SK-N-SH treated with all-trans-retinoic acid at 6 μM for 48 hours (cell line): ENCODE results near the gene DIAPH3.

Source experiments
- ATAC-seq: fragments of 200-7000 bp; cut with Tn5 transposase; 3 replicates; pipeline ENCODE4 v1.9.1; 2020; ENCODE audit warnings: mild to moderate bottlenecking, moderate library complexity
- ARNTL ChIP-seq: fragments of 450-650 bp; formaldehyde crosslinking; IDR thresholded peaks from 2 replicates; pipeline ENCODE4 v1.5.0; 2020; ENCODE audit warnings: low read depth, mild to moderate bottlenecking, moderate library complexity, borderline replicate concordance
- BACH2 ChIP-seq: fragments of 250-450 bp; sonication (Bioruptor Pico); IDR thresholded peaks from 2 replicates; pipeline ENCODE4 v1.9.0; 2021; ENCODE audit warnings: mild to moderate bottlenecking, borderline replicate concordance
- CSDC2 ChIP-seq: fragments of 250-450 bp; sonication (Bioruptor Pico); IDR thresholded peaks from 2 replicates; pipeline ENCODE4 v1.5.0; 2020; ENCODE audit warnings: mild to moderate bottlenecking, moderate library complexity
- ESRRG ChIP-seq: fragments of 250-450 bp; sonication (Bioruptor Pico); IDR thresholded peaks from 2 replicates; pipeline ENCODE4 v1.6.1; 2021; ENCODE audit warnings: mild to moderate bottlenecking
- GLIS3 ChIP-seq: fragments of 250-450 bp; sonication (Bioruptor Pico); IDR thresholded peaks from 2 replicates; pipeline ENCODE4 v1.5.0; 2020; ENCODE audit warnings: mild to moderate bottlenecking, moderate library complexity
- ISL1 ChIP-seq: fragments of 250-450 bp; sonication (Bioruptor Pico); IDR thresholded peaks from 2 replicates; pipeline ENCODE4 v2.1.2; 2022; ENCODE audit warnings: mild to moderate bottlenecking, moderate library complexity
- OSR1 ChIP-seq: fragments of 250-450 bp; sonication (Bioruptor Pico); IDR thresholded peaks from 2 replicates; pipeline ENCODE4 v1.8.0; 2022; ENCODE audit warnings: moderate library complexity, mild to moderate bottlenecking, inconsistent platforms
- PPARA ChIP-seq: fragments of 250-450 bp; sonication (Bioruptor Pico); IDR thresholded peaks from 2 replicates; pipeline ENCODE4 v1.5.0; 2020; ENCODE audit warnings: mild to moderate bottlenecking, borderline replicate concordance
- RARB ChIP-seq: fragments of 250-450 bp; sonication (Bioruptor Pico); IDR thresholded peaks from 2 replicates; pipeline ENCODE4 v1.8.0; 2021; ENCODE audit warnings: mild to moderate bottlenecking, moderate library complexity
- SNAI2 ChIP-seq: fragments of 250-450 bp; sonication (Bioruptor Pico); IDR thresholded peaks from 2 replicates; pipeline ENCODE4 v1.5.0; 2020; ENCODE audit warnings: mild to moderate bottlenecking, moderate library complexity
- TCF4 ChIP-seq: fragments of 250-450 bp; sonication (Bioruptor Pico); IDR thresholded peaks from 2 replicates; pipeline ENCODE4 v1.8.0; 2021; ENCODE audit warnings: mild to moderate bottlenecking, moderate library complexity, borderline replicate concordance
- TOX ChIP-seq: fragments of 250-450 bp; sonication (Bioruptor Pico); IDR thresholded peaks from 2 replicates; pipeline ENCODE4 v1.8.0; 2021; ENCODE audit warnings: mild to moderate bottlenecking, moderate library complexity, borderline replicate concordance
- TSHZ2 ChIP-seq: fragments of 250-450 bp; sonication (Bioruptor Pico); IDR thresholded peaks from 2 replicates; pipeline ENCODE4 v1.5.0; 2020; ENCODE audit warnings: mild to moderate bottlenecking, moderate library complexity
- ZC3H10 ChIP-seq: fragments of 250-450 bp; sonication (Bioruptor Pico); IDR thresholded peaks from 2 replicates; pipeline ENCODE4 v1.5.1; 2021; ENCODE audit warnings: mild to moderate bottlenecking, moderate library complexity
- ZFP3 ChIP-seq: fragments of 250-450 bp; sonication (Bioruptor Pico); IDR thresholded peaks from 2 replicates; pipeline ENCODE4 v1.5.0; 2020; ENCODE audit warnings: mild to moderate bottlenecking, moderate library complexity
- ZFP30 ChIP-seq: fragments of 450-650 bp; formaldehyde crosslinking; IDR thresholded peaks from 2 replicates; pipeline ENCODE4 v1.5.0; 2022; ENCODE audit warnings: mild to moderate bottlenecking, moderate library complexity
- ZNF565 ChIP-seq: fragments of 450-650 bp; formaldehyde crosslinking; conservative IDR thresholded peaks from 2 replicates; pipeline ENCODE4 v1.5.0; 2020; ENCODE audit warnings: low read depth, mild to moderate bottlenecking, moderate library complexity
- ZNF70 ChIP-seq: fragments of 450-650 bp; formaldehyde crosslinking; IDR thresholded peaks from 2 replicates; pipeline ENCODE4 v1.5.0; 2020; ENCODE audit warnings: mild to moderate bottlenecking, moderate library complexity
- ZNF8 ChIP-seq: fragments of 450-650 bp; formaldehyde crosslinking; IDR thresholded peaks from 2 replicates; pipeline ENCODE4 v1.5.0; 2020; ENCODE audit warnings: mild to moderate bottlenecking, moderate library complexity
- TF ChIP-seq, protein P1 (sequence below): fragments of 250-450 bp; sonication (Bioruptor Pico); IDR thresholded peaks from 2 replicates; pipeline ENCODE4 v1.5.1; 2021; ENCODE audit warnings: mild to moderate bottlenecking, moderate library complexity
- TF ChIP-seq, protein P2 (sequence below): fragments of 250-450 bp; sonication (Bioruptor Pico); IDR thresholded peaks from 2 replicates; pipeline ENCODE4 v1.8.0; 2021; ENCODE audit warnings: low read depth, mild to moderate bottlenecking, moderate library complexity, borderline replicate concordance
- TF ChIP-seq, protein P3 (sequence below): fragments of 250-450 bp; sonication (Bioruptor Pico); IDR thresholded peaks from 2 replicates; pipeline ENCODE4 v1.5.1; 2020; ENCODE audit warnings: low read depth, mild to moderate bottlenecking, moderate library complexity

The DIAPH3 gene

GRCh38 chr13:60032851-60033250, 130.9 kb downstream of the DIAPH3 start:
- no peak for TF ChIP-seq TSHZ2 (CRISPR knock-in tag)
- no peak for TF ChIP-seq ZFP3 (CRISPR knock-in tag)
- TF ChIP-seq ISL1 (CRISPR knock-in tag), result no peak
- no peak for ATAC-seq

DNA sequence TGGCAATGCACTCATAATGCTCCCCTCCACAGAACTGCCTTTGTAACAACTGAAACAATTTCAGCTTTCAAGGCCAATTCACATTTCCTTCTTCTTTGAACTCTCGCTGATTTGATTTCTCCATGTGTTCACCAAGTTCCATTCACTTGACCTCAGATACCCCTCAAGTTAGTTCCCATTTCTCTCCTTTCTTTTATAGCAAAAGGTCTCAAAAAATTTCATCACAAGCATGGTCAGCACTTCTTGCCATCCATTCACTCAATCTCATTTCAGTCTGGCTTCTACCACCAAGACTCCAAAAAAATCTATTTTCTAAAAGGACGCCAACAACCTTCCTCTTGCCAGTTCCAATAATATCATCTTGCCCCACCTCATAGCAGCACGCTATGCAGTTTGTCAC, 135.7 kb downstream of the DIAPH3 start:
- ATAC-seq, result no peak
- TF ChIP-seq, protein P1, sequence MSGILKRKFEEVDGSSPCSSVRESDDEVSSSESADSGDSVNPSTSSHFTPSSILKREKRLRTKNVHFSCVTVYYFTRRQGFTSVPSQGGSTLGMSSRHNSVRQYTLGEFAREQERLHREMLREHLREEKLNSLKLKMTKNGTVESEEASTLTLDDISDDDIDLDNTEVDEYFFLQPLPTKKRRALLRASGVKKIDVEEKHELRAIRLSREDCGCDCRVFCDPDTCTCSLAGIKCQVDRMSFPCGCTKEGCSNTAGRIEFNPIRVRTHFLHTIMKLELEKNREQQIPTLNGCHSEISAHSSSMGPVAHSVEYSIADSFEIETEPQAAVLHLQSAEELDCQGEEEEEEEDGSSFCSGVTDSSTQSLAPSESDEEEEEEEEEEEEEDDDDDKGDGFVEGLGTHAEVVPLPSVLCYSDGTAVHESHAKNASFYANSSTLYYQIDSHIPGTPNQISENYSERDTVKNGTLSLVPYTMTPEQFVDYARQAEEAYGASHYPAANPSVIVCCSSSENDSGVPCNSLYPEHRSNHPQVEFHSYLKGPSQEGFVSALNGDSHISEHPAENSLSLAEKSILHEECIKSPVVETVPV (CRISPR knock-in tag), result no peak
- no peak for TF ChIP-seq ESRRG
- TF ChIP-seq PPARA (CRISPR knock-in tag), result no peak
- TF ChIP-seq RARB (CRISPR knock-in tag), result no peak
- no peak for TF ChIP-seq GLIS3 (CRISPR knock-in tag)
- TF ChIP-seq ZNF70 (CRISPR knock-in tag), result no peak
- no peak for TF ChIP-seq SNAI2
- TF ChIP-seq OSR1 (CRISPR knock-in tag), result no peak
- TF ChIP-seq ZFP30 (CRISPR knock-in tag), result no peak
- no peak for TF ChIP-seq TOX (CRISPR knock-in tag)
- no peak for TF ChIP-seq ZNF565 (CRISPR knock-in tag)
- no peak for TF ChIP-seq TCF4 (CRISPR knock-in tag)
- TF ChIP-seq ARNTL, result no peak
- TF ChIP-seq TSHZ2 (CRISPR knock-in tag), result no peak
- TF ChIP-seq ZFP3 (CRISPR knock-in tag), result no peak
- TF ChIP-seq ISL1 (CRISPR knock-in tag), result no peak
- TF ChIP-seq, protein P2, sequence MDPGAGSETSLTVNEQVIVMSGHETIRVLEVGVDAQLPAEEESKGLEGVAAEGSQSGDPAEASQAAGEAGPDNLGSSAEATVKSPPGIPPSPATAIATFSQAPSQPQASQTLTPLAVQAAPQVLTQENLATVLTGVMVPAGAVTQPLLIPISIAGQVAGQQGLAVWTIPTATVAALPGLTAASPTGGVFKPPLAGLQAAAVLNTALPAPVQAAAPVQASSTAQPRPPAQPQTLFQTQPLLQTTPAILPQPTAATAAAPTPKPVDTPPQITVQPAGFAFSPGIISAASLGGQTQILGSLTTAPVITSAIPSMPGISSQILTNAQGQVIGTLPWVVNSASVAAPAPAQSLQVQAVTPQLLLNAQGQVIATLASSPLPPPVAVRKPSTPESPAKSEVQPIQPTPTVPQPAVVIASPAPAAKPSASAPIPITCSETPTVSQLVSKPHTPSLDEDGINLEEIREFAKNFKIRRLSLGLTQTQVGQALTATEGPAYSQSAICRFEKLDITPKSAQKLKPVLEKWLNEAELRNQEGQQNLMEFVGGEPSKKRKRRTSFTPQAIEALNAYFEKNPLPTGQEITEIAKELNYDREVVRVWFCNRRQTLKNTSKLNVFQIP (CRISPR knock-in tag), result no peak
- no peak for TF ChIP-seq CSDC2 (CRISPR knock-in tag)
- TF ChIP-seq BACH2, result no peak
- no peak for TF ChIP-seq ZNF8 (CRISPR knock-in tag)

- TF ChIP-seq, protein P3, sequence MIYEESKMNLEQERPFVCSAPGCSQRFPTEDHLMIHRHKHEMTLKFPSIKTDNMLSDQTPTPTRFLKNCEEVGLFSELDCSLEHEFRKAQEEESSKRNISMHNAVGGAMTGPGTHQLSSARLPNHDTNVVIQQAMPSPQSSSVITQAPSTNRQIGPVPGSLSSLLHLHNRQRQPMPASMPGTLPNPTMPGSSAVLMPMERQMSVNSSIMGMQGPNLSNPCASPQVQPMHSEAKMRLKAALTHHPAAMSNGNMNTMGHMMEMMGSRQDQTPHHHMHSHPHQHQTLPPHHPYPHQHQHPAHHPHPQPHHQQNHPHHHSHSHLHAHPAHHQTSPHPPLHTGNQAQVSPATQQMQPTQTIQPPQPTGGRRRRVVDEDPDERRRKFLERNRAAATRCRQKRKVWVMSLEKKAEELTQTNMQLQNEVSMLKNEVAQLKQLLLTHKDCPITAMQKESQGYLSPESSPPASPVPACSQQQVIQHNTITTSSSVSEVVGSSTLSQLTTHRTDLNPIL, result no peak
- TF ChIP-seq BACH2, result no peak
- TF ChIP-seq ZNF70 (CRISPR knock-in tag), result no peak
- TF ChIP-seq ZC3H10 (CRISPR knock-in tag), result no peak
- TF ChIP-seq TCF4 (CRISPR knock-in tag), result no peak
- TF ChIP-seq SNAI2, result no peak
- TF ChIP-seq PPARA (CRISPR knock-in tag), result no peak
- no peak for TF ChIP-seq TOX (CRISPR knock-in tag)
- no peak for TF ChIP-seq TSHZ2 (CRISPR knock-in tag)
- TF ChIP-seq RARB (CRISPR knock-in tag), result no peak
- TF ChIP-seq ARNTL, result no peak
- no peak for TF ChIP-seq ZFP3 (CRISPR knock-in tag)
- no peak for TF ChIP-seq CSDC2 (CRISPR knock-in tag)
- TF ChIP-seq OSR1 (CRISPR knock-in tag), result no peak
- TF ChIP-seq, protein P2 (CRISPR knock-in tag), result no peak
- TF ChIP-seq ESRRG, result no peak
- no peak for ATAC-seq
Measured at GRCh38 chr13:60026286-60026685, 137.4 kb downstream of the DIAPH3 start.
